CD4-positive, alpha-beta T cell treated with Interleukin-4 for 4 hours (primary cell): ENCODE results near the gene RPN1.

Experiments used
- DNase-seq: peaks from one replicate; pipeline ENCODE4 v3.0.0-alpha.2; 2020

RPN1 gene

GRCh38 chr3:128576290-128576689, 74.3 kb downstream of the RPN1 start:
- DNase-seq = no peak

- DNase-seq = no peak
Measured at GRCh38 chr3:128575777-128576176, 74.8 kb downstream of the RPN1 start.

- no peak for DNase-seq
Measured at GRCh38 chr3:128573707-128574162, 76.9 kb downstream of the RPN1 start.

- DNase-seq = no peak
Measured at GRCh38 chr3:128573160-128573559, 77.5 kb downstream of the RPN1 start.

- DNase-seq = peak; percentile 0
Measured at GRCh38 chr3:128572644-128573105, 77.9 kb downstream of the RPN1 start.

- DNase-seq = no peak
Measured at GRCh38 chr3:128572013-128572412, 78.6 kb downstream of the RPN1 start.
